Stimulated activated CD4-positive, alpha-beta T cell treated with anti-CD3 and anti-CD28 coated beads, Interleukin-1b, Interleukin-23, amount 100 ng/mL, for 48 hours (primary cell): ENCODE results near the gene WARS2.
"Not testable (repeated sequence)": the region's sequence is repeated elsewhere in the genome, so short reads cannot be mapped to it uniquely, and the experiment has no call there.

Experiments used
- DNase-seq: peaks from one replicate; pipeline ENCODE4 v3.0.0-alpha.2; 2020

Gene WARS2

GRCh38 chr1:119136401-119136800 lies 4.1 kb downstream of the WARS2 start:
- no peak for DNase-seq

- DNase-seq, result no peak
Observed at GRCh38 chr1:119133987-119134386, 6.5 kb downstream of the WARS2 start.

GRCh38 chr1:119132179-119132578 lies 8.3 kb downstream of the WARS2 start:
- no peak for DNase-seq

GRCh38 chr1:119125874-119126273 lies 14.6 kb downstream of the WARS2 start:
- DNase-seq, result no peak

- DNase-seq, result no peak
Observed at GRCh38 chr1:119124764-119125163, 15.7 kb downstream of the WARS2 start.

- not testable (repeated sequence) for DNase-seq
Observed at GRCh38 chr1:119121872-119122271, 18.6 kb downstream of the WARS2 start.

GRCh38 chr1:119116725-119117124 lies 23.7 kb downstream of the WARS2 start:
- DNase-seq, result no peak

GRCh38 chr1:119115736-119116135 lies 24.7 kb downstream of the WARS2 start:
- DNase-seq, result no peak

GRCh38 chr1:119115311-119115710 lies 25.1 kb downstream of the WARS2 start:
- no peak for DNase-seq

GRCh38 chr1:119114786-119115185 lies 25.7 kb downstream of the WARS2 start:
- DNase-seq, result no peak

- DNase-seq, result no peak
Observed at GRCh38 chr1:119112791-119113190, 27.7 kb downstream of the WARS2 start.

GRCh38 chr1:119112244-119112643 lies 28.2 kb downstream of the WARS2 start:
- no peak for DNase-seq

- DNase-seq, result no peak
Observed at GRCh38 chr1:119108988-119109387, 31.5 kb downstream of the WARS2 start.

GRCh38 chr1:119103764-119104163 lies 36.7 kb downstream of the WARS2 start:
- no peak for DNase-seq

GRCh38 chr1:119102051-119102450 lies 38.4 kb downstream of the WARS2 start:
- no peak for DNase-seq

GRCh38 chr1:119101563-119101962 lies 38.9 kb downstream of the WARS2 start:
- no peak for DNase-seq

- DNase-seq, result no peak
Observed at GRCh38 chr1:119099775-119100174, 40.7 kb downstream of the WARS2 start.

GRCh38 chr1:119097380-119097779 lies 43.1 kb downstream of the WARS2 start:
- no peak for DNase-seq

GRCh38 chr1:119093721-119094120 lies 46.7 kb downstream of the WARS2 start:
- DNase-seq, result no peak

- DNase-seq, result no peak
Observed at GRCh38 chr1:119091618-119092017, 48.8 kb downstream of the WARS2 start.

GRCh38 chr1:119090250-119090649 lies 50.2 kb downstream of the WARS2 start:
- DNase-seq, result no peak

GRCh38 chr1:119086830-119087229 lies 53.6 kb downstream of the WARS2 start:
- DNase-seq, result no peak

- no peak for DNase-seq
Observed at GRCh38 chr1:119084798-119085197, 55.7 kb downstream of the WARS2 start.

GRCh38 chr1:119083980-119084379 lies 56.5 kb downstream of the WARS2 start:
- DNase-seq, result no peak

GRCh38 chr1:119083479-119083878 lies 57.0 kb downstream of the WARS2 start:
- no peak for DNase-seq

- DNase-seq, result no peak
Observed at GRCh38 chr1:119081700-119082099, 58.8 kb downstream of the WARS2 start.
